ENCODE data around the gene GBX2.

GRCh38 chr2:236211296-236211695 is 43.1 kb upstream of the GBX2 start:
- TF ChIP-seq CTCF (conservative IDR thresholded peaks at IDR 0.05; ENCODE audit: low read depth in 2 of 2), result no peak
- no peak for TF ChIP-seq POLR2AphosphoS5 (IDR thresholded peaks at IDR 0.05; ENCODE audit: low read depth)
- TF ChIP-seq STAT1 (IDR thresholded peaks at IDR 0.05; ENCODE audit: unreplicated experiment), result no peak
- no peak for TF ChIP-seq EZH2phosphoT487 (IDR thresholded peaks at IDR 0.05; ENCODE audit: unreplicated experiment)
- no peak for TF ChIP-seq EZH2 (IDR thresholded peaks at IDR 0.05; ENCODE audit: low read depth, unreplicated experiment)
- TF ChIP-seq REST (IDR thresholded peaks at IDR 0.05; ENCODE audit: unreplicated experiment), result no peak
- no peak for TF ChIP-seq ZNF331 (CRISPR knock-in tag; IDR thresholded peaks at IDR 0.05; ENCODE audit: low read depth)
- TF ChIP-seq NANOG (IDR thresholded peaks at IDR 0.05; ENCODE audit: borderline replicate concordance), result no peak
- TF ChIP-seq JUNB (IDR thresholded peaks at IDR 0.05; ENCODE audit: unreplicated experiment), result no peak
